GM12801 (cell line): ENCODE measurements around the gene MAP4K5.

Experiments used
- CTCF ChIP-seq: IDR thresholded peaks from one replicate; pipeline ENCODE4 v1.5.1; 2011; ENCODE audit warnings: control low read depth; ENCODE audit not compliant: insufficient read length; ENCODE audit errors: extremely low read depth

MAP4K5 gene

GRCh38 chr14:50377550-50378085 is 154.8 kb downstream of the MAP4K5 start:
- no peak for TF ChIP-seq CTCF

GRCh38 chr14:50375760-50376159 is 156.6 kb downstream of the MAP4K5 start:
- TF ChIP-seq CTCF, result no peak

- no peak for TF ChIP-seq CTCF
Measured at GRCh38 chr14:50373959-50374358, 158.4 kb downstream of the MAP4K5 start.

- TF ChIP-seq CTCF, result no peak
Measured at GRCh38 chr14:50371546-50371945, 160.8 kb downstream of the MAP4K5 start.
